Measurements from ENCODE around the gene MYADML2. TPM values are rescaled to one million over a fixed set of nuclear protein-coding genes. Genes with fewer than 3 reads are reported as not detected.
"Not testable (repeated sequence)": the region's sequence is repeated elsewhere in the genome, so short reads cannot be mapped to it uniquely, and the experiment has no call there.

The MYADML2 gene
- total RNA-seq, 1 experiment from 2014 or later = not detected

GRCh38 chr17:81920612-81921536 lies 26.2 kb downstream of the MYADML2 start:
- H3K4me2 ChIP-seq = no peak overlapping the region

GRCh38 chr17:81918832-81919545 lies 28.0 kb downstream of the MYADML2 start:
- intact Hi-C loops (cut with micrococcal nuclease; ENCODE audit: unreplicated experiment) = loop anchor here (1.0 kb wide), 1 partner anchor 7 kb away; no protein-coding TSS in a partner anchor
- BruUV-seq (replicated peaks) = no TSS peak
- H3K79me2 ChIP-seq (ENCODE audit: low read depth) = peaks cover 71% of the 10 kb centered on the region
- peaks cover 12% of the 10 kb centered on the region; the same call in 1 of the 2 replicates for H4K20me1 ChIP-seq (ENCODE audit: insufficient read depth)
- DNase-seq = peak; percentile 53 to 61
- H3K9me2 ChIP-seq (ENCODE audit: insufficient read depth) = no peaks in the 10 kb centered on the region
- H3K27me3 ChIP-seq (ENCODE audit: insufficient read depth, low read depth) = no peaks in the 10 kb centered on the region
- H3K36me3 ChIP-seq (ENCODE audit: low read depth) = no peaks in the 10 kb centered on the region
- H3K4me1 ChIP-seq (replicated peaks; ENCODE audit: insufficient read depth) = peaks cover 44% of the 10 kb centered on the region
- ChIA-PET CTCF (no interaction called here), POLR2A (ENCODE audit: unreplicated experiment) (no interaction called here)
- no peak overlapping the region for H3K4me3 ChIP-seq
- H3F3A ChIP-seq (ENCODE audit: insufficient read depth, low read depth) = peaks cover 51% of the 10 kb centered on the region
- H3K27ac ChIP-seq = 0 out of 2 replicates have a peak overlapping the region, but pooled peaks have one; percentile 6
- peak overlapping the region; percentile 64 for H3K4me2 ChIP-seq
- H3K9me3 ChIP-seq (ENCODE audit: insufficient read depth, low read depth) = no peaks in the 10 kb centered on the region
- H2AFZ ChIP-seq = no peak overlapping the region
- TF ChIP-seq CTCF (conservative IDR thresholded peaks at IDR 0.05) (no peak), EZH2 (IDR thresholded peaks at IDR 0.05; ENCODE audit: low read depth) (no peak)

More at GRCh38 chr17:81920612-81921536, 26.2 kb downstream of the MYADML2 start:
- CTCF ChIA-PET = no interaction called here
- intact Hi-C loops (cut with micrococcal nuclease; ENCODE audit: unreplicated experiment) = no loop called here
- Histone ChIP-seq H3K4me3 (no peak overlapping the region), H3K27me3 (ENCODE audit: insufficient read depth, low read depth) (no peaks in the 10 kb centered on the region), H3K36me3 (ENCODE audit: low read depth) (no peaks in the 10 kb centered on the region), H2AFZ (no peak overlapping the region), H3K79me2 (ENCODE audit: low read depth) (peaks cover 76% of the 10 kb centered on the region), H3K27ac (no peak overlapping the region), H3K9me2 (ENCODE audit: insufficient read depth) (no peaks in the 10 kb centered on the region), H4K20me1 (ENCODE audit: insufficient read depth) (peaks cover 14% of the 10 kb centered on the region), H3K4me1 (replicated peaks; ENCODE audit: insufficient read depth) (peaks cover 61% of the 10 kb centered on the region), H3K9me3 (ENCODE audit: insufficient read depth, low read depth) (no peaks in the 10 kb centered on the region), H3F3A (ENCODE audit: insufficient read depth, low read depth) (peaks cover 49% of the 10 kb centered on the region)
- DNase-seq = no peak
- POLR2A ChIA-PET (ENCODE audit: unreplicated experiment) = interaction anchor here (0.6 kb wide), 2 partner anchors 47 to 178 kb away, joined by 4 to 6 read pairs; no protein-coding TSS in a partner anchor
- no peak for TF ChIP-seq EZH2 (IDR thresholded peaks at IDR 0.05; ENCODE audit: low read depth)
- no peak for TF ChIP-seq CTCF (conservative IDR thresholded peaks at IDR 0.05)
- no TSS peak for BruUV-seq (replicated peaks)

- H3K27ac ChIP-seq; H3K27me3 ChIP-seq (ENCODE audit: insufficient read depth, low read depth); BruUV-seq (replicated peaks); H3K9me2 ChIP-seq (ENCODE audit: insufficient read depth); H3K9me3 ChIP-seq (ENCODE audit: insufficient read depth, low read depth); DNase-seq; CTCF ChIA-PET; H3K36me3 ChIP-seq (ENCODE audit: low read depth); H2AFZ ChIP-seq; POLR2A ChIA-PET (ENCODE audit: unreplicated experiment): not testable (repeated sequence)
- H3K4me2 ChIP-seq = peak overlapping the region; percentile 64
- peaks cover 12% of the 10 kb centered on the region; the same call in 1 of the 2 replicates for H4K20me1 ChIP-seq (ENCODE audit: insufficient read depth)
- H3K4me1 ChIP-seq (replicated peaks; ENCODE audit: insufficient read depth) = peaks cover 47% of the 10 kb centered on the region
- intact Hi-C loops (cut with micrococcal nuclease; ENCODE audit: unreplicated experiment) = loop anchor here (1.0 kb wide), 1 partner anchor 8 kb away; no protein-coding TSS in a partner anchor
- H3K4me3 ChIP-seq = peak overlapping the region; percentile 29; the same call in 1 of the 2 replicates
- H3F3A ChIP-seq (ENCODE audit: insufficient read depth, low read depth) = peaks cover 52% of the 10 kb centered on the region
- peaks cover 70% of the 10 kb centered on the region for H3K79me2 ChIP-seq (ENCODE audit: low read depth)
Observed at GRCh38 chr17:81918333-81918669, 28.7 kb downstream of the MYADML2 start.

Measured in PC-9 (cell line).